GM21619 (cell line): ENCODE results near the gene SEMA4F.

Source experiments
- ATAC-seq: cut with Tn5 transposase; IDR thresholded peaks from one replicate; pipeline ENCODE4 v1.9.1; 2021; ENCODE audit not compliant: unreplicated experiment

The SEMA4F gene

GRCh38 chr2:74704216-74704615 lies 50.2 kb downstream of the SEMA4F start:
- no peak for ATAC-seq

- no peak for ATAC-seq
Measured at GRCh38 chr2:74706741-74707140, 52.7 kb downstream of the SEMA4F start.

- ATAC-seq: no peak
Measured at GRCh38 chr2:74707837-74708236, 53.8 kb downstream of the SEMA4F start.

- ATAC-seq: no peak
Measured at GRCh38 chr2:74708296-74708695, 54.2 kb downstream of the SEMA4F start.

- no peak for ATAC-seq
Measured at GRCh38 chr2:74708883-74709282, 54.8 kb downstream of the SEMA4F start.

- no peak for ATAC-seq
Measured at GRCh38 chr2:74712223-74713053, 58.4 kb downstream of the SEMA4F start.

GRCh38 chr2:74714691-74715080 lies 60.6 kb downstream of the SEMA4F start:
- no peak for ATAC-seq

- peak; percentile 95 for ATAC-seq
Measured at GRCh38 chr2:74715081-74715791, 61.2 kb downstream of the SEMA4F start.

- ATAC-seq: no peak
Measured at GRCh38 chr2:74715880-74716279, 61.8 kb downstream of the SEMA4F start.

GRCh38 chr2:74719066-74719465 lies 65.0 kb downstream of the SEMA4F start:
- no peak for ATAC-seq

- ATAC-seq: no peak
Measured at GRCh38 chr2:74721316-74721715, 67.3 kb downstream of the SEMA4F start.

GRCh38 chr2:74724496-74724895 lies 70.4 kb downstream of the SEMA4F start:
- ATAC-seq: no peak

- ATAC-seq: no peak
Measured at GRCh38 chr2:74725287-74725686, 71.2 kb downstream of the SEMA4F start.

GRCh38 chr2:74728842-74729241 lies 74.8 kb downstream of the SEMA4F start:
- no peak for ATAC-seq

- no peak for ATAC-seq
Measured at GRCh38 chr2:74730530-74730929, 76.5 kb downstream of the SEMA4F start.
